ENCODE data around the gene MIPEP. TPM values are rescaled to one million over a fixed set of nuclear protein-coding genes. Genes with fewer than 3 reads are reported as not detected.

Gene MIPEP
- total RNA-seq, 1 experiment from 2014 or later = 10.2 TPM

DNA sequence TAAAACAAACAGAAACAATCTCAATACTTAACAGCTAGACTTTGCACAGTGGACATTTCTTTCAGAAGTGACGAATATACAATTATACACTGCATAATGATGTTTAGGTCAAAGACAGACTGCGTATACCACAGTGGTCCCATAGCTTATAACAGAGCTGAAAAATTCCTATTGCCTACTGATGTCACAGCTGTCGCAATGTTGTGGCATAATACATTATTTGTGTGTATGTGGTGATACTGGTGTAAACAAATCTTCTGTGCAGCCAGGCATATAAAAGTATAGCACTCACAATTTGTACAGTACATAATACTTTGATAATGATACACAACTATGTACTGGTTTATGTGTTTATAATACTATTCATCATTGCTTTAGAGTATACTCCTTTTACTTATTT is 202.3 kb downstream of the MIPEP start:
- Histone ChIP-seq H3K9me2 (replicated peaks; ENCODE audit: insufficient read depth, low read length) (no peaks in the 10 kb centered on the region), H3K4me1 (ENCODE audit: low read length) (peaks cover 10% of the 10 kb centered on the region), H3K9ac (ENCODE audit: low read length) (no peak overlapping the region), H3K27me3 (ENCODE audit: low read length) (no peaks in the 10 kb centered on the region), H3K27ac (ENCODE audit: low read length) (no peak overlapping the region), H3K4me3 (ENCODE audit: low read length) (no peak overlapping the region), H3K79me2 (ENCODE audit: low read length) (no peaks in the 10 kb centered on the region), H3K9me3 (ENCODE audit: low read length) (no peaks in the 10 kb centered on the region), H2AFZ (ENCODE audit: low read length) (no peak overlapping the region), H3K36me3 (ENCODE audit: insufficient read depth, low read length) (no peaks in the 10 kb centered on the region), H4K20me1 (ENCODE audit: insufficient read depth, low read depth, low read length) (no peaks in the 10 kb centered on the region), H3K4me2 (ENCODE audit: low read depth, low read length, poor library complexity, severe bottlenecking) (no peak overlapping the region)
- no peak for DNase-seq

DNA sequence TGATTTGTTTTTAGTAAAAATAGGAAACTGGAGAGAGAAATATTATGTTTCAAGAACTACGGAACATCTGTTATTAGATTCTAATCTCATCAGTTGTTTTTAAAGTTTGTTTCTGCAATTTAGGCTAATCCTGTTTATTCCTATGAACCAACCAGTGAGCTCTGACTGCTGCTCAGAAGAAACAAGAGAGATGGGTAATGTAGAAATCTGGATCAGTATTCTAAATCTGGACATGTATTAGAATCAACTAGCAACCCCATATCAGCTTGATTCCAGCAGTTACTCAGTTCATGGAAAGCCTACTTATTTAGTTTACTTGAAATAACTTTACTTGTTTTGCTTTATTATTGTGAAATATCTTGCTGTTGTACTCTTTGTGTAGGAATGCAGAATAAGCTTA is 203.8 kb downstream of the MIPEP start:
- Histone ChIP-seq H3K9me3 (ENCODE audit: low read length) (no peaks in the 10 kb centered on the region), H3K4me3 (ENCODE audit: low read length) (no peak overlapping the region), H3K9me2 (replicated peaks; ENCODE audit: insufficient read depth, low read length) (no peaks in the 10 kb centered on the region), H3K36me3 (ENCODE audit: insufficient read depth, low read length) (no peaks in the 10 kb centered on the region), H3K27me3 (ENCODE audit: low read length) (no peaks in the 10 kb centered on the region), H4K20me1 (ENCODE audit: insufficient read depth, low read depth, low read length) (no peaks in the 10 kb centered on the region), H2AFZ (ENCODE audit: low read length) (no peak overlapping the region), H3K9ac (ENCODE audit: low read length) (no peak overlapping the region), H3K27ac (ENCODE audit: low read length) (no peak overlapping the region), H3K79me2 (ENCODE audit: low read length) (no peaks in the 10 kb centered on the region), H3K4me2 (ENCODE audit: low read depth, low read length, poor library complexity, severe bottlenecking) (no peak overlapping the region), H3K4me1 (ENCODE audit: low read length) (peaks cover 10% of the 10 kb centered on the region)
- no peak for DNase-seq

DNA sequence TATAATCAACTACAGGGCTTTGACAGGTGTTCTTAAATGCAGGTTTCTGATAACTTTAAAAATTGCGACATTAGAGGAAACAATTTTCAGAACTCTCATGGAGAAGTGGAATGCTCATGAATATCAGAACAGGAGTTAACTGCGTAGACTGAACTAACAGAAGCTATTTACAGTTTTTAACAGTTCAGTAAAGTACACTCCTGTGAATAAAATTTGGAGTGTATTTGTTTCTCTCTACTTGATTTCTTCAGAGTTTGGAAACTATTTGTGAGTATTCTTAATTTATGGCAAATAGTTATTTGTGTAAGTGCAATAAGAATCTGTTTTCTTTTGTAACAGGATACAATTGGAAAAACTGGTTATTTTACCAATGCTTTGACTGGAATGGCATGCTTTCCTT is 204.6 kb downstream of the MIPEP start:
- H3K4me2 ChIP-seq (ENCODE audit: low read depth, low read length, poor library complexity, severe bottlenecking) = no peak overlapping the region
- H3K27me3 ChIP-seq (ENCODE audit: low read length) = no peaks in the 10 kb centered on the region
- DNase-seq = no peak
- no peaks in the 10 kb centered on the region for H3K36me3 ChIP-seq (ENCODE audit: insufficient read depth, low read length)
- no peak overlapping the region for H3K9ac ChIP-seq (ENCODE audit: low read length)
- no peaks in the 10 kb centered on the region for H4K20me1 ChIP-seq (ENCODE audit: insufficient read depth, low read depth, low read length)
- H3K9me2 ChIP-seq (replicated peaks; ENCODE audit: insufficient read depth, low read length) = no peaks in the 10 kb centered on the region
- no peaks in the 10 kb centered on the region for H3K79me2 ChIP-seq (ENCODE audit: low read length)
- no peak overlapping the region for H3K27ac ChIP-seq (ENCODE audit: low read length)
- H3K4me1 ChIP-seq (ENCODE audit: low read length) = peaks cover 10% of the 10 kb centered on the region
- H3K9me3 ChIP-seq (ENCODE audit: low read length) = no peaks in the 10 kb centered on the region
- H3K4me3 ChIP-seq (ENCODE audit: low read length) = no peak overlapping the region
- H2AFZ ChIP-seq (ENCODE audit: low read length) = no peak overlapping the region

DNA sequence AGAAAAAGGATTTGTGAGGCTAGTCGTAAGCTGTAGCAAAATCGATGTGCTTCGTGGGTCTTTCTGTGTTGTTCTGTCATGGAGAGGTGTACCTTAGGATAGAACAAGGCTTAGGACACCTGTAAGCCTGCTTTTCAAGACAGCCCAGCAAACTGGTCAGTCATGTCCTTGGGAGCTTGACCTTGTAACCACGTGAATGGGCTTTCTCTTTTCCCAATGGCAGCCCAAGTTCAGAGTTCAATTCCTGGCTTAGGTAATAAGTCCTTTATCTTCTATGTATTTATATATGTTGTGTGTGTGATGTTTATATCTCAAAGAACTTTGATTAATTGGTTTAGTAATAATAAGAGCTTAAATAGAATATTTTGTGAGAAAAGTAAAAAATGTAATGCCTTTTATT is 206.1 kb downstream of the MIPEP start:
- Histone ChIP-seq H4K20me1 (ENCODE audit: insufficient read depth, low read depth, low read length) (no peaks in the 10 kb centered on the region), H3K4me1 (ENCODE audit: low read length) (peaks cover 10% of the 10 kb centered on the region), H3K4me2 (ENCODE audit: low read depth, low read length, poor library complexity, severe bottlenecking) (no peak overlapping the region), H3K9me2 (replicated peaks; ENCODE audit: insufficient read depth, low read length) (no peaks in the 10 kb centered on the region), H2AFZ (ENCODE audit: low read length) (no peak overlapping the region), H3K27me3 (ENCODE audit: low read length) (no peaks in the 10 kb centered on the region), H3K9ac (ENCODE audit: low read length) (no peak overlapping the region), H3K27ac (ENCODE audit: low read length) (no peak overlapping the region), H3K79me2 (ENCODE audit: low read length) (no peaks in the 10 kb centered on the region), H3K4me3 (ENCODE audit: low read length) (no peak overlapping the region), H3K9me3 (ENCODE audit: low read length) (no peaks in the 10 kb centered on the region), H3K36me3 (ENCODE audit: insufficient read depth, low read length) (no peaks in the 10 kb centered on the region)
- DNase-seq = no peak

DNA sequence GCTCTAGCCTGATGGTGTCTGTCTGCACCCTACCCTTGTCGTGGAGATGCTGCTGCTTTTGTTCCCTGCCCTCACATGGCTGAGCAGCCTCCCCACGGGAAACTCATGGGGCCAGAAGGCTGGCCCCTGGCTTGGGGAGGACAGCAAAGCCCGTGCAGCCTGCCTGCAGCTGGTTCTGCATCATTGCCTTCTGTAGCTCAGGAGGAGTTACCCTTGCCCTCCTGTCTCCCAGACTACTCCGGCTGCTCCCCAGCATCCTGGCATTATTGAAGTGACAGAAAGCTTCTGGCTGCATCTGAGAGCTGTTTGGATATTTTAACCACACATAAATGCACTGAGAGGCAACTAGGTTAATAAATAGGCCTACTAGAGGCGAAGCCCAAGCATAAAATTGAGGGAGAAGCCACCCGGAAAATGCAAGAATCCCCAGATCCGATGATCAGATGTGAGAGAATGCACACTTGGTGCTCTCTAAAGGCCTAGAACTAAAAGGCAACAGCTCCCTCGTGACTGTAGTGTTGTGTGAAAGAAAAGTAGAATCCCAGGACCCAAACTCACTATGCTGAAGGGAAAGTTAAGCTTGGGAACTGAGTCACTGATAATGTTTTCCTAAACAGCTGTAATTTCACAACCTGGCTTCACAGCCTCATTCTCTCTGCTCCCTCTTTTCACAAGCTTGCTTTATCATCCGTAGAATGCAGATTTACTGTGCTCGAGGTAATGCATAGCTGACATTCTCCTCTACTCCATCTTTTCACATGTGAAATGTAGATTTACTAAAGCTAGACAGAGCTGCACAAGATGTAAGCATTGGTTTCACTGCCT is 208.1 kb downstream of the MIPEP start:
- H3K9ac ChIP-seq (ENCODE audit: low read length) = no peak overlapping the region
- no peak for DNase-seq

More for the DNA sequence above, 208.1 kb downstream of the MIPEP start:
- Histone ChIP-seq H3K9me2 (replicated peaks; ENCODE audit: insufficient read depth, low read length) (no peaks in the 10 kb centered on the region), H3K4me1 (ENCODE audit: low read length) (peaks cover 10% of the 10 kb centered on the region), H3K27me3 (ENCODE audit: low read length) (no peaks in the 10 kb centered on the region), H3K9me3 (ENCODE audit: low read length) (no peaks in the 10 kb centered on the region), H3K4me3 (ENCODE audit: low read length) (no peak overlapping the region), H3K79me2 (ENCODE audit: low read length) (no peaks in the 10 kb centered on the region), H4K20me1 (ENCODE audit: insufficient read depth, low read depth, low read length) (no peaks in the 10 kb centered on the region), H3K36me3 (ENCODE audit: insufficient read depth, low read length) (no peaks in the 10 kb centered on the region), H3K4me2 (ENCODE audit: low read depth, low read length, poor library complexity, severe bottlenecking) (no peak overlapping the region), H3K27ac (ENCODE audit: low read length) (no peak overlapping the region), H2AFZ (ENCODE audit: low read length) (no peak overlapping the region)

Small RNA genes lying within 50 kb of the gene (small RNA-seq; reads per million reads assigned to genes)
- gene MTCO3P2 = not detected

Other genes with a start within 250 kb of the MIPEP start
- not detected in 2 replicates for gene C1QTNF9B, start 8.1 kb upstream of the MIPEP start, total RNA-seq (2014; rRNA removed; shearing (Covaris generic); ENCODE audit: low replicate concordance)